Neural progenitor cell (in vitro differentiated cells): ENCODE results near the gene EIF4ENIF1. TPM values are rescaled to one million over a fixed set of nuclear protein-coding genes. Genes with fewer than 3 reads are reported as not detected.

Source experiments
- DNase-seq: peaks from one replicate; pipeline ENCODE4 v3.0.0-alpha.2; 2016; ENCODE audit warnings: low spot score
- H2AFZ ChIP-seq: fragments of 200-600 bp; sonication (generic); replicated peaks from 2 replicates; pipeline ENCODE4 v1.6.1; 2016; ENCODE audit warnings: antibody characterized with exemption
- H3F3A ChIP-seq: fragments of 200-600 bp; sonication (generic); 2 replicates; pipeline ENCODE4 v1.6.1; 2016; ENCODE audit warnings: antibody characterized with exemption, low read depth
- H3K27ac ChIP-seq: fragments of 200-600 bp; sonication (generic); 2 replicates; pipeline ENCODE4 v1.5.1; 2016; ENCODE audit warnings: mild to moderate bottlenecking
- H3K27me3 ChIP-seq: fragments of 200-600 bp; sonication (generic); 2 replicates; pipeline ENCODE4 v1.6.1; 2016; ENCODE audit warnings: mild to moderate bottlenecking, moderate library complexity
- H3K36me3 ChIP-seq: fragments of 200-600 bp; sonication (generic); 2 replicates; pipeline ENCODE4 v1.5.1; 2016
- H3K4me1 ChIP-seq: fragments of 200-600 bp; sonication (generic); 2 replicates; pipeline ENCODE4 v1.6.1; 2016; ENCODE audit warnings: mixed run types
- H3K4me2 ChIP-seq: fragments of 200-600 bp; sonication (generic); 2 replicates; pipeline ENCODE4 v1.6.1; 2016
- H3K4me3 ChIP-seq: fragments of 200-600 bp; sonication (generic); 2 replicates; pipeline ENCODE4 v1.5.1; 2016
- H3K79me2 ChIP-seq: fragments of 200-600 bp; sonication (generic); 2 replicates; pipeline ENCODE4 v1.6.1; 2016; ENCODE audit warnings: low read depth
- H3K9ac ChIP-seq: fragments of 200-600 bp; sonication (generic); 2 replicates; pipeline ENCODE4 v1.6.1; 2016
- H3K9me3 ChIP-seq: fragments of 200-600 bp; sonication (generic); 2 replicates; pipeline ENCODE4 v1.5.1; 2016; ENCODE audit warnings: low read depth
- H4K20me1 ChIP-seq: fragments of 200-600 bp; sonication (generic); 2 replicates; pipeline ENCODE4 v1.6.1; 2016; ENCODE audit warnings: low read depth
- H3K27ac Mint-ChIP-seq: 3 replicates; pipeline ENCODE4 v1.8.0; 2021; ENCODE audit warnings: mixed read lengths
- H3K27me3 Mint-ChIP-seq: 2 replicates; pipeline ENCODE4 v1.8.0; 2022; ENCODE audit warnings: low read depth, mild to moderate bottlenecking, inconsistent platforms, moderate library complexity, mixed read lengths; ENCODE audit not compliant: insufficient read depth
- H3K36me3 Mint-ChIP-seq: 3 replicates; pipeline ENCODE4 v1.8.0; 2021; ENCODE audit warnings: mixed read lengths
- H3K4me1 Mint-ChIP-seq: 3 replicates; pipeline ENCODE4 v1.8.0; 2021; ENCODE audit warnings: mixed read lengths
- H3K4me3 Mint-ChIP-seq: 3 replicates; pipeline ENCODE4 v1.8.0; 2021; ENCODE audit warnings: mild to moderate bottlenecking, moderate library complexity, mixed read lengths
- H3K9me3 Mint-ChIP-seq: 3 replicates; pipeline ENCODE4 v1.8.0; 2020; ENCODE audit warnings: mixed read lengths
- CTCF ChIP-seq: fragments of 200-600 bp; sonication (generic); IDR thresholded peaks from 2 replicates; pipeline ENCODE4 v1.5.1; 2017; ENCODE audit warnings: antibody characterized with exemption, mild to moderate bottlenecking
- EZH2 ChIP-seq: fragments of 200-600 bp; sonication (generic); IDR thresholded peaks from 2 replicates; pipeline ENCODE4 v1.6.1; 2017; ENCODE audit warnings: antibody characterized with exemption, mild to moderate bottlenecking, moderate library complexity
- EZH2phosphoT487 ChIP-seq: fragments of 200-600 bp; sonication (generic); IDR thresholded peaks from 2 replicates; pipeline ENCODE4 v1.6.1; 2017; ENCODE audit warnings: antibody characterized with exemption
- total RNA-seq: library from RNA; depleted of rRNA; stranded (reverse); fragments of >200 nt; gene quantifications from 2 replicates; pipeline ENCODE4 v1.2.3, GENCODE V29; 2015; ENCODE audit warnings: low replicate concordance

Gene EIF4ENIF1
- total RNA-seq, 1 donor from 2014 or later = 21.4 TPM

GRCh38 chr22:31439808-31440207 lies 49.8 kb downstream of the EIF4ENIF1 start:
- TF ChIP-seq EZH2 = no peak
- TF ChIP-seq EZH2phosphoT487 = no peak
- TF ChIP-seq CTCF = no peak
- H3K4me1 ChIP-seq = peaks cover 16% of the 10 kb centered on the region
- no peaks in the 10 kb centered on the region for H3K36me3 ChIP-seq
- H3K27ac Mint-ChIP-seq = no peak overlapping the region
- H3F3A ChIP-seq = peaks cover 18% of the 10 kb centered on the region
- H3K4me2 ChIP-seq = no peak overlapping the region
- no peak for DNase-seq
- no peak overlapping the region for H3K9ac ChIP-seq
- no peak overlapping the region for H3K27ac ChIP-seq
- no peaks in the 10 kb centered on the region for H3K79me2 ChIP-seq
- H3K4me3 Mint-ChIP-seq = no peak overlapping the region
- peaks cover 17% of the 10 kb centered on the region for H4K20me1 ChIP-seq
- no peaks in the 10 kb centered on the region for H3K9me3 ChIP-seq
- no peaks in the 10 kb centered on the region for H3K27me3 ChIP-seq
- H3K36me3 Mint-ChIP-seq = peaks cover 38% of the 10 kb centered on the region
- peaks cover 2% of the 10 kb centered on the region for H3K27me3 Mint-ChIP-seq
- no peaks in the 10 kb centered on the region for H3K4me1 Mint-ChIP-seq
- no peak overlapping the region for H2AFZ ChIP-seq
- H3K4me3 ChIP-seq = no peak overlapping the region
- H3K9me3 Mint-ChIP-seq = no peaks in the 10 kb centered on the region

- no peak overlapping the region for H3K4me3 Mint-ChIP-seq
- H3K4me1 Mint-ChIP-seq = no peaks in the 10 kb centered on the region
- peaks cover 42% of the 10 kb centered on the region for H3K36me3 Mint-ChIP-seq
These were observed 53.5 kb downstream of the EIF4ENIF1 start for GRCh38 chr22:31436132-31436531.

GRCh38 chr22:31431950-31432349 lies 57.7 kb downstream of the EIF4ENIF1 start:
- no peaks in the 10 kb centered on the region for H4K20me1 ChIP-seq
- peaks cover 6% of the 10 kb centered on the region for H3K36me3 ChIP-seq
- H3K36me3 Mint-ChIP-seq = peaks cover 48% of the 10 kb centered on the region
- H3K9ac ChIP-seq = no peak overlapping the region
- no peak overlapping the region for H3K4me3 ChIP-seq
- no peak for DNase-seq
- no peaks in the 10 kb centered on the region for H3K9me3 Mint-ChIP-seq
- no peaks in the 10 kb centered on the region for H3K9me3 ChIP-seq
- no peaks in the 10 kb centered on the region for H3F3A ChIP-seq
- H3K4me2 ChIP-seq = no peak overlapping the region
- H3K27me3 ChIP-seq = no peaks in the 10 kb centered on the region
- H3K27me3 Mint-ChIP-seq = no peaks in the 10 kb centered on the region
- H3K4me1 ChIP-seq = no peaks in the 10 kb centered on the region
- no peak overlapping the region for H2AFZ ChIP-seq
- H3K27ac ChIP-seq = no peak overlapping the region
- no peaks in the 10 kb centered on the region for H3K79me2 ChIP-seq
- no peaks in the 10 kb centered on the region for H3K4me1 Mint-ChIP-seq
- H3K4me3 Mint-ChIP-seq = no peak overlapping the region
- TF ChIP-seq EZH2phosphoT487 = no peak
- no peak for TF ChIP-seq CTCF
- no peak overlapping the region for H3K27ac Mint-ChIP-seq

More at GRCh38 chr22:31436132-31436531, 53.5 kb downstream of the EIF4ENIF1 start:
- Histone ChIP-seq H4K20me1 (no peaks in the 10 kb centered on the region), H3K36me3 (no peaks in the 10 kb centered on the region), H3F3A (no peaks in the 10 kb centered on the region), H3K4me2 (no peak overlapping the region), H3K4me3 (no peak overlapping the region), H3K9ac (no peak overlapping the region), H3K9me3 (no peaks in the 10 kb centered on the region), H3K27me3 (no peaks in the 10 kb centered on the region), H2AFZ (no peak overlapping the region), H3K79me2 (no peaks in the 10 kb centered on the region), H3K4me1 (no peaks in the 10 kb centered on the region), H3K27ac (no peak overlapping the region)
- Mint-ChIP-seq H3K27me3 (no peaks in the 10 kb centered on the region), H3K27ac (no peak overlapping the region), H3K9me3 (no peaks in the 10 kb centered on the region)
- no peak for TF ChIP-seq EZH2
- no peak for TF ChIP-seq EZH2phosphoT487
- no peak for TF ChIP-seq CTCF
- DNase-seq = no peak
